DMS79 treated with DMSO at 0.1 percent for 48 hours (cell line): ENCODE data around the gene ANO2.

Experiments used
- DNase-seq: peaks from one replicate; lab custom pipeline; 2025; lab: John Stamatoyannopoulos, UW

The ANO2 gene

GRCh38 chr12:5622280-5622679 lies 322.8 kb downstream of the ANO2 start:
- DNase-seq: no peak

DNA sequence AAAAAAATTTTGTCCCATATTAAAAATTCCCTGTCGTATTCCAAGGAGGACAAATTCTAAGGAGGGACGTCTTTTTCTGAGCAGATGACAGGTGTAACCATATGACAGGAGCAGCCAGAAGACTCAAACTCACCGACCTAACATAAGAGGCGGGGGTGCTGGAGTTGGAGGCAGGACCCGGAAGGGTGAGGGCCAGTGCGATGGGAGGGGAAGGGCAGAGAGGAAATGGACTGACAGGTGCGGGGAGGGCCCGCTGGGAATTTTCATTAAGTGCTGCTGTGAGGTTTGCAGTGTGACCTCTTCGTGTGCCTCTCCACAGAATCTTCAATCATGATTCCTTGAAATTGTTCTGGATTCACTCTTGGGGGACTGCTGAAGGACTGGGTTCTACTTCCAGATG lies 323.7 kb downstream of the ANO2 start:
- no peak for DNase-seq

DNA sequence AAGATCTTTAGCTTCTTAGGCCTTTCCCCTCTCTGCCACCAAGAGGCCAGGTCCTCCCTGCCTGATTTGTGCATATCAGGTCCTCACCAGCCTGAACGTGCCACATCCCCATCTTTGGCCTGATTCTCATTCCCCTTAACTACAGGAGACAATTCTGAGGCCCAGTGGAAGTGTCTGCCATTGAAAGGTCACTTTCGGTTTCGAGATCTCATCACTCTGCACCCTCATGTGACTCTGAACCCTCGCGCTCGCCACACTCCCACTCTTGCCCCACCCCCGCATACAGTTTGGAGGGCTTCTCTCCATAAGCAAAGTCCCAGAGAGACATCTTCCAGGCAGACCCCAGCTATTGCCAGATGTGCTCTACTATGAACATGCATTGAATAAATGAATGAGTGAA lies 324.2 kb downstream of the ANO2 start:
- no peak for DNase-seq

GRCh38 chr12:5619628-5620027 lies 325.4 kb downstream of the ANO2 start:
- DNase-seq: no peak

- no peak for DNase-seq
Measured at GRCh38 chr12:5616854-5617253, 328.2 kb downstream of the ANO2 start.

DNA sequence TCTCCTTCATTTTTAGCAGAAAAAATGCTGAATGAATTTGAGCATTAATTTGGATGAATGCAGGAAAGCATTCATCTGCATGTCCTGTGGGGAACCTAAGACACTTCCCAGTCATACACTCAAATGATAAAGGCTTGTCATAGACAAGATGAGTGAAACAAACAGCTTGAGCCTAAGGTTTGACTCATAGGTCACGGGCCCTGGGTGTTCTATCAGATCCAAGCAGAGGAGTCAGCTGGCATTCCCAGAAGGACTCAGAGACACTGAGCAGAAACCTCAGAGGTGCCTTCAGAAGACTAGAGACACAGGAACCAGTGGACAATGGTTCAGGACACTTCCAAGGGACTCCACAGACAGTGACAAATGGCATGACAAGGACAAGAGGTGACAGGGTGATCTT lies 329.3 kb downstream of the ANO2 start:
- DNase-seq: no peak

GRCh38 chr12:5614256-5614655 lies 330.8 kb downstream of the ANO2 start:
- no peak for DNase-seq

DNA sequence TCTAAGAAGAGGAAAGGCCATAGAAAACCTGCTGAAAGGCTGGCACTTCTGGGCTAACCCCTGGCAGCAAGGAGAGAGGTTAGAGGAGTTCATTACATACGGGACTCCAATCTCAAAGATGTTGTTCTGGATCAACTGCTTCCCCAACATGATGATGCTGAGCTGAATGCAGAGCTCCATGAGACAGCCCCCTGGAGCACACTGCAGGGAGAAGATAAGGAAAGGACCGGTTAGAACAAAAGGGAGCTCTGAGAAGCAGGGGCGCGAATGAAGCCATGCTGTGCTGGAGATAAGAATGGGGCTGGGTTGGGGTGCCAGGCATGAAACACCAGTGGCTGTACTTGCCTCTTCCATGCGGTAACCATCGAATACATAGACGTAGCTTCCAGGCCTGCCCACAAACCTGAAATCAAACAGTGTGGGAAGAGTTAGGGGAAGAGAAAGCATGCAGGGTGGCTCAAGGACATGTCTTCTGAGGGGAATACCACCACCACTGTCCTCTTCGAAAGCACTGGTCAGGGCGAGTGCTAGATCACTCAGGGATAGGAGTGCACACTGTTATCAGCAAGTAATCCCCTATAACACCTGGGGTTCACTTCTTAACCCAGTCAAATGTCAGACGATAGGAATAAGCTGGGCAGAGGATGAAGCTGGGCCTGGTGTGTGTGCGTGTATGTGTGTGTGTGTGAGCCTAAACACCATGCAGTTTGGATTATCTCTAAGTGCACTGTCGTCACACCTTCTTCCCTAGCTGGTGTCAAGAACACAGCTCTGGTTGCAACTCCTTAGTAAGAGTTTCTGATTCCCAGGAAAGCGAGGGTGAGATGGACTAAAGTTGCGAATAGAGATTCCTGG lies 332.3 kb downstream of the ANO2 start:
- no peak for DNase-seq

DNA sequence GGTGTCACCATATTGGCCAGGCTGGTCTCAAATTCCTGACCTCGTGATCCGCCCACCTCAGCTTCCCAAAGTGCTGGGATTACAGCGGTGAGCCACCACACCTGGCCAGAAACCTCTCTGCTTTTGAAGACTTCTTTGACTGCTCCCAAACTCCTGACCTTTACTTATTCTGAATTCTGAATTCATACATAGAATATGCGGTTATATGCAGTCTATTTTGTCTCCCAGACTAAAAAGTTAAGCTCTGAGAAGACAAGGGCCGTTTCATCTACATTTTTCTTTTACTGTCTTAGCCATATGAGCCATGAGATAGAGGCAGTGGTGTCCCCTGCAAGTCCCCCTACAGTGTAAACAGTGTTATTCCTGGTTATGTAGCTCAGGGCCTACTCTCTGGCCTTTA lies 333.9 kb downstream of the ANO2 start:
- no peak for DNase-seq

DNA sequence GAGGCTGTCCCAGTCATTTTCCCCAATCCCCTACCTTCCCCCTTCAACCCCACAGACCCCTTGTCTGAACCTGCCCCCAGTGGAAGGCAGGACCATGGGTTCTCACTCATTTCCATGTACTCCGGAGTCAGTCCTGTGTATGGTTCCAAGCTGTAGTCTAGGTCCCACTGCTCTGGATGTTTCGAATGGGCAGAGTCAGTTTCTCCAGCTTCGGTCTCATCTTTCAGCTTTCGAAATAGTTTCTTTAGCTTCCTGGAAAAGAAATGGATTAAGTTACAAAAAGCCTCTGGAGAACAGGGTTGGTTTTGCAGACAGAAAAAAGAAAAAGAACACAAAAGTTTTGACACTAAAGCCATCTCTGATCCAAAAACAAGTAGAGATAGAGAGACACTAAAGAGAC lies 345.7 kb downstream of the ANO2 start:
- DNase-seq: no peak

- DNase-seq: no peak
Measured at GRCh38 chr12:5593998-5594397, 351.1 kb downstream of the ANO2 start.

DNA sequence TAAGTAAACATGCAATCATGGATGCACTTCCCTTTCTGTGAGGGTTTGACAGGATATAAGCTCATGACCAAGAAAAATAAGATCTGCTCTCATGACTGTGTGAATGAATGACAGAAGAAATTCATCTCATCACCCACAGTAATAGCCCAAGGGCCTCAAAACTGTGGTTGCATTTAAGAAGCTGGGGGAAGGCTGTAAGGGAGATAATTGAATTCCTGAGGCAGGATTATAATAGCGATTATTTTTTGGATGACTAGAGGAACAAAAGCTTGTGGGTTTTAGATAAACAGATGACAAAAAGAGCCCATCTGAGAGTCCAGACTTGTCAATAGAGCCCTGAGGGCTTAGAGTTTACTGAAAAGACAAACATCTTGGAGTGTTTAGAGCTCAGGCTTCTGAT lies 352.0 kb downstream of the ANO2 start:
- no peak for DNase-seq

DNA sequence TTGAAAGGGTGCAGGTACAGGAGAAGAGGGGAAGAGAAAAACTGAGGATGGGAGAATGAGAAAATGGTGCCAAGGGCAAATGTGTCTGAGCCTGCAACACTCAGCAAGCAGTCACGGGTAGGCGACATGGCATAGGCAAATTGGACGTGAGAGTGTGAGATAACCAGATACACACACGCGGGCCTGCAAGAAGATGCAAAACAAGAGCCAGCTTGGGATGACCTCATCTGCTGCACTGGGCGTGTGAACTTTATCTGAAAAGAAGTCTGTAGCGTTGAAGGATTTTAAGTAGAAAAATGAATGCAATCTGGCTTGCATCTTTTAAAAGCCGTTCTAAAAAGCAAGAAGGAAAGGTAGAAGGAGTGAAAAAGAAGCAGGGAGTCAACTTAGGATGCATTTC lies 352.7 kb downstream of the ANO2 start:
- no peak for DNase-seq

- DNase-seq: no peak
Measured at GRCh38 chr12:5590316-5590715, 354.7 kb downstream of the ANO2 start.

DNA sequence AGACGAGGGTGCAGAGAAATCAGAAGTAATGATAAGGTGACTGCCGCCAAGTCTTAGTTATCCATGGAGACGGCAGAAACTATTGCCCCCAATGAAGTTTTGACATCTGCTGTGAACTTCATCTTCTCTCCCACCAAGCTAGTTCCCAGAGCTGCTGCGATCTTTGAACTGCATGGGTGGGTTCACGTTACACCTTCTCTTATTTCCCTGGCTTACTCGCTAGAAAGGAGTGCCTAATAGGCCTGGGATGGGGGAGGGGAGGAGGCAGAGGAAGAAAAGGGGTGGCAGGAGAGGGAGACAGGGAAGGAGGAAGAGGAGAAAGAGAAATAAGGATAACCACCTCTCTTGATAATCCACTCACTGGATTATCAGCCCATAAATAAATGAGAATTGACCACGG lies 356.0 kb downstream of the ANO2 start:
- no peak for DNase-seq

GRCh38 chr12:5588591-5588990 lies 356.5 kb downstream of the ANO2 start:
- no peak for DNase-seq

DNA sequence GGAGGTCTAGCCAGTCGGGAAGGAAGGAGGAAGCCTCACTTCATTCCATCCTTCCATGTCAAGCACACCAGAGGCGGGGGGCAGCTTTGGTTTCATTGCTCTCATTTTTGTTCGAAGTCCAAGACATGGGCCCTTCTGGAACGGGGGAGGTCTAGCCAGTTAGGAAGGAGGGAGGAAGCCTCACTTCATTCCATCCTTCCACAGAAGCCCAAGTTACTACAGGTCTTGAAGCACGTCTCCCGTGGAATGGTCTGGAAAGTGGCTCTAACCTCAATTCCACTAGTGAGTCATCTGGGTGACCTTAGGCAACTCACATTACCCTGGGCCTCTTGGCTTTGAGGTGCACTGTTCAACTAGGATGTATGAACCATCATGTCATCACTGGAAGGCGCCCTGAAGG lies 356.9 kb downstream of the ANO2 start:
- no peak for DNase-seq

GRCh38 chr12:5587711-5588121 lies 357.3 kb downstream of the ANO2 start:
- DNase-seq: no peak

DNA sequence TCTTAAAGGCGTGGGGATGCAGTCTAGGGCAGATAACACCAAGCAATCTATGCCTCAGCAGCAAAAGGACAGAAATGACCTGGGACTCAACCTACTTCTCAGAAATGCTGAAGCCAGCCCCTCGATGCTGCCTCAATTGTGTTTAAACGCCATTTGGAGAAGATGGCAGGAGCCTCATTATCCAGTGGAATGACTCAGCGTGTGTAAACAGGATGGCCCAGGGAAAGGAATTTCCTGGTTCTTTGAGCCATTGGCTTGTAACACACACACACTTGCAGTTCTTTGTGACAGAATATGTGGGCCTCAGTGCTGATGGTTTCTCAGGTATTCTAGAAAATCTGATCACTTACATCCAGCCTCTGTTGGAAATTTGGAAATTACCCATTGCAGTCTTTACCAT lies 358.9 kb downstream of the ANO2 start:
- no peak for DNase-seq

- DNase-seq: no peak
Measured at GRCh38 chr12:5585178-5585577, 359.9 kb downstream of the ANO2 start.

GRCh38 chr12:5584412-5585175 lies 360.5 kb downstream of the ANO2 start:
- DNase-seq: no peak

- DNase-seq: no peak
Measured at GRCh38 chr12:5582541-5582940, 362.5 kb downstream of the ANO2 start.

GRCh38 chr12:5582018-5582417 lies 363.0 kb downstream of the ANO2 start:
- peak; percentile 17 for DNase-seq

- DNase-seq: no peak
Measured at GRCh38 chr12:5581616-5582015, 363.4 kb downstream of the ANO2 start.
